GM21825 (cell line): ENCODE data around the gene AKAP7.
"Not testable (repeated sequence)": the region's sequence is repeated elsewhere in the genome, so short reads cannot be mapped to it uniquely, and the experiment has no call there.

Source experiments
- ATAC-seq: cut with Tn5 transposase; IDR thresholded peaks from one replicate; pipeline ENCODE4 v1.9.1; 2021; ENCODE audit warnings: mild to moderate bottlenecking, moderate library complexity; ENCODE audit not compliant: unreplicated experiment

The AKAP7 gene

GRCh38 chr6:131288214-131288613 lies 152.9 kb downstream of the AKAP7 start:
- ATAC-seq: no peak

DNA sequence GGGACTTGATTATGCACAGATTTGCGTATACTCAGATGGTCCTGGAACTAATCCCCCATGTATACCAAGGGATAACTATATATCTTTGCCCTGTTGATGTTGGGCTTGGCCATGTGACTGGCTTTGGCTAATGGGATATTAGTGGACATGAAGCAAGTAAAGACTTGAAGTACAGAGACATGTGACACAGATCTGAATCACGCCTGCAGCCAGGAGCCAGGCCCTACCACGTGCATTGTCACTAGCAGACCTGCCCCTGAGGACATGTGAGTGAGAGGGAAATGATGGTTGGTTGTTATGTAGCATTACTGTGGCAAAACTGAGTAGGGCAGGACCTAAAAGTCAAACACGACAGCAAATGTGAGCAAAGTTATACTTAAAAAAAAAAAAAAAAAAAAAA lies 155.7 kb downstream of the AKAP7 start:
- ATAC-seq: no peak

DNA sequence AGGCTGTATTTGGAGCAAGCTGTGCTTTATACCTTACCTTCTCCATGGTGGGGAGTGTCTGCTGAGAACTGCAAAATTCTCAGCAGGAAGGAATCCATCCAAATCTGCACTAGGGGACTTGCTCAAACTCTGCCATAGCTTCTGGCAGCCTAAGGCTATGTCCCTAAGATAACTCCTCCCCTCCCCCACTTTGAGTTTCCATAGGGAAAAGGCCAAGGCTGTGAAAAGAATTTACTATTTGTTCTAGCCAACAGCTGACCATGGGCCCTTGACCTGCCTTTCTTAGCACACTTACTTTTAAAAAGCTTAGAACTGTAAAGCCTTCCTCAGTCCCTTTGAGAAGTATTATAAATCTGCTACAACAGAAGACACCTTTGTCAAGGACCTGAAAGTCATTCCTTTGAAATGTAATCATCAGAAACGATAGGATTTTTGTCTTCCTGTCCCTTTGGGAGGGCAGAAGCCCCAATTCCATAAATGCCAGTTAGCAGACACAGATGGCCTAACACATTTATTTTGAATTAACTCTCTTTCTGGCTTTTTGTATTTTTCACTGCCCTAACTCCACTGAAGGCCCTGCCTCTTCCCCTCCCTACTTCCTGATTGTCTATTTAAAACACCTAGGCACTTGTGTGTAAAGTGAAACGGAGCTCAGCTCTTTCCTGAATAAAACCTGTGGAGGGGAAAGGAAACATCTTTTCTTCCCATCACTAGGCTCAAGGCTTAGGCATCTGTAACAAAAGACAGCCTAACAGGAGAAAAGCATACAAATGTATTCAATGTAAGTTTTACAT lies 157.1 kb downstream of the AKAP7 start:
- no peak for ATAC-seq

DNA sequence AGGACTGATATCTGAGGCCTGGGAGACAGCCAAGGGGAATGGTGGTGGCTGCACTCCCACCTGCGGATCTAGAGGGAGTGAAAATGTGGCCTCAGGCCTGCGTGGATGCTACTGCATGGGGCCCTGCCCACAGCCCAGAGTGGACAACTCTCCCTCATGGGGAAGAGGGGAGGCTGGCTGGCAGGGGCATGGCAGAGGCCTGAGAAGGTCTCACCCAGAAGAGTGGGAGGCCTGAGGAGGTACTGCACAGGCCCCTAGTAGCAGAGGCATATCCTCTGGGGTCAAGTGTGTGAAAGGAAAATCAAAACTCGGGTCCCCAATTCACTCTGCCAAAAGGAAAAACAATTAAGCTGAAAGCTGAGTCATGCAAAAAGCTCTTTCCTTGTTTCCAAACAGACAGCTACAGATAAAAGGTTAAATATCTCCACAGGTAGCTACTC lies 158.2 kb downstream of the AKAP7 start:
- ATAC-seq: no peak

DNA sequence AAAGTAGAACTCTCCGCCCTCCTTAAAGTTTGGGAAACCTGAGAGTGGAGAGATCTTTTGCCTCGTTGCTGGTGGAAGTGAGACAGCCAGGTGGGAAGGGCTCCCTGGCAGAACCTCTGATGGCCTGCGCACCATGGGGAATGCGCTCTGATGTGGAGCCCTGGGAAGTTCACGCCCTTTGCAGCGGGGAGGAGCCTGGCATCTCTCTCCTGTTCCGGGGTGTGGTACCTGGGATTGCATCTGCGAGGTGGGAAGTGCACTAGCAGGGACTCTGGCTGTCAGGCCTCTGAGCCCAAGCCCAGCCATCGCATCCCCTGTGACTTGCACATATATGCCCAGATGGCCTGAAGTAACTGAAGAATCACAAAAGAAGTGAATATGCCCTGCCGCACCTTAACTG lies 159.8 kb downstream of the AKAP7 start:
- no peak for ATAC-seq

DNA sequence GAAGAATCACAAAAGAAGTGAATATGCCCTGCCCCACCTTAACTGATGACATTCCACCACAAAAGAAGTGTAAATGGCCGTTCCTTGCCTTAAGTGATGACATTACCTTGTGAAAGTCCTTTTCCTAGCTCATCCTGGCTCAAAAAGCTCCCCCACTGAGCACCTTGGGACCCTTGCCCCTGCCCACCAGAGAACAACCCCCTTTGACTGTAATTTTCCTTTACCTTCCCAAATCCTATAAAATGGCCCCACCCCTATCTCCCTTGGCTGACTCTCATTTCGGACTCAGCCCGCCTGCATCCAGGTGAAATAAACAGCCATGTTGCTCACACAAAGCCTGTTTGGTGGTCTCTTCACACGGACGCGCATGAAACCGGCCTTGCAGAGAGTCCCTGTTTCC lies 165.6 kb downstream of the AKAP7 start:
- ATAC-seq: not testable (repeated sequence)

DNA sequence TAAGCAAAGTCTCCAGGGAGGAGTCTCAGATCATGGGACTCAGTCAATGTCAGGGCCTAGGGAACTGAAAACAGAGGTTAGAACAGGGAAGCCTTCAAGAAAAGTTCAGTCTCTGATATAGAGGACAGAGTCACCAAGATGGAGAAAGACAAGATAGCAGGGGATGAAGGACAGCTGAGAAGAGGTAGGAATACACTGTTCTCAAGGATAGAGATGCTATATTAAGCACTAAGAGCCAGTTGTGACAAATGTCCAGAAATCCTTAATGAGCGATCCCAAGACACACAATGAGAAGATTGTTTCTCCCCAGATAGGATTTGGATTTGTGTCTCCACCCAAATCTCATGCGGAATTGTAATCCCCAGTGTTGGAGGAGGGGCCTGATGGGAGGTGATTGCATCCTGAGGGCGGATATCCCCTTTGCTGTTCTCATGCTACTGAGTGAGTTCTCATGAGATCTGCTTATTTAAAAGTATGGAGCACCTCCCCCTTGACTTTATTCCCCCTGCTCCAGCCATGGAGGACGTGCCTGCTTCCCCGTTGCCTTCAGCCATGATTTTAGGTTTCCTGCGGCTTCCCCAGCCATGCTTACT lies 168.2 kb downstream of the AKAP7 start:
- ATAC-seq: no peak

GRCh38 chr6:131305037-131305850 lies 170.0 kb downstream of the AKAP7 start:
- no peak for ATAC-seq

DNA sequence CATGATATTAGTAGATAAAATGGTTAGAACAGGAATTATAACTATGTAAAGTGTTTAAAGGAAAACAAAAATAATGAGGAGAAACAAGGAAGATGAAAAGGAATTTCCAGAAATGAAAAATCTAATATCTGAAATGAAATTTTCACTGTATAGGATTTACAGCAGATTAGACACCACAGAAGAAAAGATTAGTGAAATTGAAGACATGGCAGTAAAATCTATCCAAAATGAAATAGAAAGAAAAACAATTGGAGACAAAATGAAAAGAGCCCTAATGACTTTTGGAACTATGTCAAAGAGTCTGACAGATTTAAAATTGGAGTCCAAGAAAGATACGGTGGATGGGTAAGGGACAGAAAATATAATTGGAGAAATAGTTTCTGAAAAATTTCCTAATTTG lies 174.2 kb downstream of the AKAP7 start:
- ATAC-seq: no peak

GRCh38 chr6:131314838-131315237 lies 179.6 kb downstream of the AKAP7 start:
- no peak for ATAC-seq

DNA sequence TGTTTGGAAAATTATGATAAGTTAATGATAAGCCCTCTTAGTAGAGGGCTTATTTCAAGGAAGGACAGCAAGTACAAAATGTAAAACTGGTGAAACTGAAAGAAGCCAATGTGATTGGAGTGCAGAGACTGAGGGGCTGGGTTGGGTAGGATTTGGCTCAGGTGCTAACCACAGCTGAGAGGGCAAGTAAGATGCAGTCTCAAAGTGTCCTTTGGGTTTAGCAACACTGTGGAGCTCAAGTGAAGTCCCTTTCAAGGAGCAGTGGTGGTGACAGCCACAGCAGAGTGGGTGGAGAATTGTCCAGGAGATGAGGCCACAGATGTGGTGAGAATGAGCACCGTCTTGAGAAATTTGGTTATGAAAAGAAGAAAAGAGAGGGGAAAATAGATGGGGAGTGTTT lies 181.4 kb downstream of the AKAP7 start:
- ATAC-seq: no peak

DNA sequence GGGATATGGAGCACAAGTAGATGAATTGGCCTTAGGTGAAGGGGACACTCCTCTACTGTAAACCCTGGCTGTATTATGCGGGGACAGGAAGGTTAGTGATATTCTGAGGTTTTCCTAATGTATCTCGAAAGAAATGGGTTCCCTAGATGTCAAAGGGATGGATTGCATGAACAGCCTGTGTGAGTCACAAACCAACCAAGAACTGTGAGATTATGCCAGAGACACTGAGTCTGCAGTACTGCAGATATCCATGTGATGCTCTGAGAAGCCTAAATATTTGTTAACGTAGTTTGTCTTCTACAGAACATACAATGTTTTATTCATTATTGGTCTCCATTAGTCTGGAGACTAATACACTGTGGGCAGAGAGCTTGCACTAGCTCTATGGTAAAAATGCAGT lies 182.2 kb downstream of the AKAP7 start:
- ATAC-seq: no peak

- no peak for ATAC-seq
These were observed 186.3 kb downstream of the AKAP7 start for GRCh38 chr6:131321589-131321988.

DNA sequence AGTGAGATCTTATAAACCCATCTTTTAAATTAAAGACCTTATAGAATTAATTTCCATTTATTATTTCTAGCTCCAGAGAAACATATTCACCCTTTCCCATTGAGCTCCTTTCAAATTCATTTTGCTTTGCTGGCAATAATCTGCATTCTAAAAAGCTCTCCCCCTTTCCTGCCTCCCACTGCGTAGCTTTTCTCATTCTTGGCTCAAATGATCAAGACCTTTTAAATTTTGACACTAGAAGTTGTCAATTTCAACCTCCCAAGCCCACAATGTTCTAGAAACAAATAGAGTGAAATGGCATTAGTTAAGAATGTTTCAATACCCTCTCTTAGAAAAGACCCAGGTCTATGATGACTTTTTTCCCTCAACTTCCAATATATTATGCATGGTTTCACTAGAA lies 186.9 kb downstream of the AKAP7 start:
- no peak for ATAC-seq

- not testable (repeated sequence) for ATAC-seq
These were observed 190.4 kb downstream of the AKAP7 start for GRCh38 chr6:131325669-131326068.

DNA sequence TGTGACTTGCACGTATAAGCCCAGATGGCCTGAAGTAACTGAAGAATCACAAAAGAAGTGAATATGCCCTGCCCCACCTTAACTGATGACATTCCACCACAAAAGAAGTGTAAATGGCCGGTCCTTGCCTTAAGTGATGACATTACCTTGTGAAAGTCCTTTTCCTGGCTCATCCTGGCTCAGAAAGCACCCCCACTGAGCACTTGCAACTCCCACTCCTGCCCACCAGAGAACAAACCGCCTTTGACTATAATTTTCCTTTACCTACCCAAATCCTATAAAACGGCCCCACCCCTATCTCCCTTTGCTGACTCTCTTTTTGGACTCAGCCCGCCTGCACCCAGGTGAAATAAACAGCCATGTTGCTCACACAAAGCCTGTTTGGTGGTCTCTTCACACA lies 193.5 kb downstream of the AKAP7 start:
- not testable (repeated sequence) for ATAC-seq

DNA sequence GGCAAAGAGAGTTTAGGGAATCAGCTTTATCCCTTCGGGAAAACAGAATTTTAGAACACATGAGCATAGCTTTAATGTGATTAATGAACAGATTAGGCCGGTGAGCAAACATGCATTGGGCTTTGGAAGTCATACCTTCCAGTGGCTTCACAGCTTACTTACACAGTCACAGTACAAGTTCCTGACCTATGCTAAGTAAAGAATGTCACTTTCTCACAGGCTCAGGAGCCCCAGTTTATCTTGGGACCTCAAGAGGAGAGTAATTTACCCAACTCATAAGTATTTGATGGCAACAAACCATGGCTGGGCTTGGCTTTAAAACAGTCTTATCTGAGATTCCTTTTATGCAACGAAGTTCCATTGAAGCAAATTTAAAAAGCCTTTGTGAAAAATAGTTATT lies 195.9 kb downstream of the AKAP7 start:
- no peak for ATAC-seq

GRCh38 chr6:131331873-131332781 lies 196.9 kb downstream of the AKAP7 start:
- no peak for ATAC-seq
